ENCODE measurements around the gene SLC8A1. TPM values are rescaled to one million over a fixed set of nuclear protein-coding genes. Genes with fewer than 3 reads are reported as not detected.
A peak's percentile ranks its signal among the peaks of the same experiment; 100 is the strongest.

SLC8A1 gene
- total and polyA plus RNA-seq, 2 donors (not counting 1 experiment from before 2014, with no cell fraction given): 17.4 to 109 TPM

- TF ChIP-seq EZH2 (IDR thresholded peaks at IDR 0.05; ENCODE audit: low read length, missing control alignments): no peak
- no peak for TF ChIP-seq CTCF (conservative IDR thresholded peaks at IDR 0.05 in 1 of 2, IDR thresholded peaks at IDR 0.05 in 1 of 2; ENCODE audit: low read depth in 1 of 2, low read length in 2 of 2)
- Histone ChIP-seq H3K9ac (ENCODE audit: insufficient read depth, low read length) (no peak overlapping the region), H3K79me2 (ENCODE audit: control insufficient read depth, insufficient read depth, low read length) (no peaks in the 10 kb centered on the region), H3K4me3 (replicated peaks in 1 of 4; ENCODE audit: control extremely low read depth in 1 of 4, insufficient read depth in 1 of 4, low read depth in 3 of 4, low read length in 4 of 4) (peak overlapping the region; percentile 16 to 62 (median 36)), H3K9me3 (ENCODE audit: control insufficient read depth, insufficient read depth, low read depth, low read length) (no peaks in the 10 kb centered on the region), H3K4me1 (ENCODE audit: control insufficient read depth, extremely low read depth, insufficient read depth, low read length) (peaks cover 20% of the 10 kb centered on the region), H4K20me1 (ENCODE audit: control insufficient read depth, extremely low read depth, insufficient read depth, low read length) (no peaks in the 10 kb centered on the region), H3K4me2 (ENCODE audit: extremely low read depth, insufficient read depth, low read length) (peak overlapping the region; percentile 77), H3K27me3 (ENCODE audit: control insufficient read depth, insufficient read depth, low read length) (no peaks in the 10 kb centered on the region), H3K27ac (ENCODE audit: insufficient read depth, low read length) (no peak overlapping the region), H2AFZ (ENCODE audit: low read length) (peak overlapping the region; percentile 37), H3K36me3 (ENCODE audit: control insufficient read depth, insufficient read depth, low read length) (no peaks in the 10 kb centered on the region)
- peak in 1 of 2 donors; percentile 54 for DNase-seq (ENCODE audit: low read depth in 2 of 2)
These were observed 172.9 kb downstream of the SLC8A1 start for GRCh38 chr2:40279001-40279400.

GRCh38 chr2:40276076-40276475 lies 175.8 kb downstream of the SLC8A1 start:
- Histone ChIP-seq H3K4me2 (ENCODE audit: extremely low read depth, insufficient read depth, low read length) (no peak overlapping the region), H3K27me3 (ENCODE audit: control insufficient read depth, insufficient read depth, low read length) (no peaks in the 10 kb centered on the region), H2AFZ (ENCODE audit: low read length) (no peak overlapping the region), H3K9ac (ENCODE audit: insufficient read depth, low read length) (no peak overlapping the region), H4K20me1 (ENCODE audit: control insufficient read depth, extremely low read depth, insufficient read depth, low read length) (no peaks in the 10 kb centered on the region), H3K36me3 (ENCODE audit: control insufficient read depth, insufficient read depth, low read length) (no peaks in the 10 kb centered on the region), H3K4me1 (ENCODE audit: control insufficient read depth, extremely low read depth, insufficient read depth, low read length) (peaks cover 8% of the 10 kb centered on the region), H3K4me3 (replicated peaks in 1 of 4; ENCODE audit: control extremely low read depth in 1 of 4, insufficient read depth in 1 of 4, low read depth in 3 of 4, low read length in 4 of 4) (no peak overlapping the region), H3K9me3 (ENCODE audit: control insufficient read depth, insufficient read depth, low read depth, low read length) (no peaks in the 10 kb centered on the region), H3K27ac (ENCODE audit: insufficient read depth, low read length) (no peak overlapping the region), H3K79me2 (ENCODE audit: control insufficient read depth, insufficient read depth, low read length) (no peaks in the 10 kb centered on the region)
- DNase-seq (ENCODE audit: low read depth in 2 of 2): no peak
- TF ChIP-seq CTCF (conservative IDR thresholded peaks at IDR 0.05 in 1 of 2, IDR thresholded peaks at IDR 0.05 in 1 of 2; ENCODE audit: low read depth in 1 of 2, low read length in 2 of 2): no peak
- no peak for TF ChIP-seq EZH2 (IDR thresholded peaks at IDR 0.05; ENCODE audit: low read length, missing control alignments)

GRCh38 chr2:40274270-40274669 lies 177.6 kb downstream of the SLC8A1 start:
- DNase-seq (ENCODE audit: low read depth in 2 of 2): no peak
- no peak for TF ChIP-seq CTCF (conservative IDR thresholded peaks at IDR 0.05 in 1 of 2, IDR thresholded peaks at IDR 0.05 in 1 of 2; ENCODE audit: low read depth in 1 of 2, low read length in 2 of 2)
- no peak for TF ChIP-seq EZH2 (IDR thresholded peaks at IDR 0.05; ENCODE audit: low read length, missing control alignments)
- Histone ChIP-seq H2AFZ (ENCODE audit: low read length) (no peak overlapping the region), H3K4me2 (ENCODE audit: extremely low read depth, insufficient read depth, low read length) (no peak overlapping the region), H3K9me3 (ENCODE audit: control insufficient read depth, insufficient read depth, low read depth, low read length) (no peaks in the 10 kb centered on the region), H3K4me3 (replicated peaks in 1 of 4; ENCODE audit: control extremely low read depth in 1 of 4, insufficient read depth in 1 of 4, low read depth in 3 of 4, low read length in 4 of 4) (no peak overlapping the region), H3K4me1 (ENCODE audit: control insufficient read depth, extremely low read depth, insufficient read depth, low read length) (no peaks in the 10 kb centered on the region), H3K27ac (ENCODE audit: insufficient read depth, low read length) (no peak overlapping the region), H3K79me2 (ENCODE audit: control insufficient read depth, insufficient read depth, low read length) (no peaks in the 10 kb centered on the region), H3K27me3 (ENCODE audit: control insufficient read depth, insufficient read depth, low read length) (no peaks in the 10 kb centered on the region), H4K20me1 (ENCODE audit: control insufficient read depth, extremely low read depth, insufficient read depth, low read length) (no peaks in the 10 kb centered on the region), H3K9ac (ENCODE audit: insufficient read depth, low read length) (no peak overlapping the region), H3K36me3 (ENCODE audit: control insufficient read depth, insufficient read depth, low read length) (no peaks in the 10 kb centered on the region)
